Lower lobe of right lung (tissue), 2 donors: ENCODE data around the gene LY6G5C. TPM values are rescaled to one million over a fixed set of nuclear protein-coding genes. Genes with fewer than 3 reads are reported as not detected.
A peak's percentile ranks its signal among the peaks of the same experiment; 100 is the strongest.

ENCODE experiments used
- ATAC-seq, 2 donors: fragments of 200-7000 bp; cut with Tn5 transposase; one replicate each; pipeline ENCODE4 v1.9.1; 2020 to 2022; ENCODE audit warnings: mild to moderate bottlenecking in 2 of 2, moderate library complexity in 2 of 2
- DNase-seq: peaks from one replicate; pipeline ENCODE4 v3.0.0-alpha.2; 2020
- H3K27ac ChIP-seq: fragments of 200-600 bp; one replicate; pipeline ENCODE4 v1.8.0; 2022
- H3K27me3 ChIP-seq: fragments of 200-600 bp; one replicate; pipeline ENCODE4 v1.8.0; 2022; ENCODE audit warnings: low read depth
- H3K36me3 ChIP-seq: fragments of 200-600 bp; one replicate; pipeline ENCODE4 v1.8.0; 2022; ENCODE audit warnings: mild to moderate bottlenecking
- H3K4me1 ChIP-seq: fragments of 200-600 bp; one replicate; pipeline ENCODE4 v1.8.0; 2022
- H3K4me3 ChIP-seq: fragments of 200-600 bp; one replicate; pipeline ENCODE4 v1.8.0; 2022; ENCODE audit warnings: mild to moderate bottlenecking
- H3K9me3 ChIP-seq: fragments of 200-600 bp; one replicate; pipeline ENCODE4 v1.8.0; 2022
- CTCF ChIP-seq: fragments of 200-600 bp; IDR thresholded peaks from one replicate; pipeline ENCODE4 v1.8.0; 2022; ENCODE audit warnings: antibody characterized with exemption, mild to moderate bottlenecking
- intact Hi-C: fragments of 100-400 bp; cut with DNase I; formaldehyde crosslinking; loops from one replicate; pipeline ENCODE4 v1.11.0; 2022
- total RNA-seq: library from RNA; stranded (reverse); fragmentation: NEBNext Ultra II Directional; extraction: Animal tissue kit (Norgen Biotek cat#: 25700); gene quantifications from one replicate; pipeline ENCODE4 v1.2.1, GENCODE V29; 2021
- donor health status: DM: no; HTN: yes; CAD: no; lungs with severe emphysema.

LY6G5C gene
- total RNA-seq, 1 donor from 2014 or later: 2.9 TPM

- Histone ChIP-seq H3K36me3 (peaks cover 45% of the 10 kb centered on the region), H3K27ac (peak overlapping the region; percentile 91), H3K4me1 (peaks cover 59% of the 10 kb centered on the region), H3K27me3 (no peaks in the 10 kb centered on the region), H3K4me3 (peak overlapping the region; percentile 78), H3K9me3 (no peaks in the 10 kb centered on the region)
- no peak for DNase-seq
- no peak for TF ChIP-seq CTCF
- ATAC-seq: no peak
- intact Hi-C loops: no loop called here
Measured at GRCh38 chr6:31663961-31664789, 16.7 kb downstream of the LY6G5C start.

- peaks cover 36% of the 10 kb centered on the region for H3K36me3 ChIP-seq
- TF ChIP-seq CTCF: no peak
Measured at GRCh38 chr6:31663126-31663960, 17.5 kb downstream of the LY6G5C start.

GRCh38 chr6:31662124-31662723 lies 18.6 kb downstream of the LY6G5C start:
- ATAC-seq (no peak), DNase-seq (no peak)
- H3K27me3 ChIP-seq: no peaks in the 10 kb centered on the region
- TF ChIP-seq CTCF: no peak
- H3K4me3 ChIP-seq: no peak overlapping the region
- intact Hi-C loops: no loop called here
- peaks cover 66% of the 10 kb centered on the region for H3K4me1 ChIP-seq
- H3K27ac ChIP-seq: no peak overlapping the region
- no peaks in the 10 kb centered on the region for H3K9me3 ChIP-seq
- peaks cover 34% of the 10 kb centered on the region for H3K36me3 ChIP-seq

More at GRCh38 chr6:31663126-31663960, 17.5 kb downstream of the LY6G5C start:
- peak overlapping the region; percentile 91 for H3K27ac ChIP-seq
- no peaks in the 10 kb centered on the region for H3K27me3 ChIP-seq
- no peaks in the 10 kb centered on the region for H3K9me3 ChIP-seq
- peak overlapping the region; percentile 78 for H3K4me3 ChIP-seq
- intact Hi-C loops: no loop called here
- peaks cover 66% of the 10 kb centered on the region for H3K4me1 ChIP-seq
- ATAC-seq: no peak
- no peak for DNase-seq

GRCh38 chr6:31661262-31662123 lies 19.4 kb downstream of the LY6G5C start:
- DNase-seq: no peak
- H3K36me3 ChIP-seq: peaks cover 36% of the 10 kb centered on the region
- H3K4me1 ChIP-seq: peaks cover 61% of the 10 kb centered on the region
- TF ChIP-seq CTCF: no peak
- no peaks in the 10 kb centered on the region for H3K27me3 ChIP-seq
- no peaks in the 10 kb centered on the region for H3K9me3 ChIP-seq
- intact Hi-C loops: no loop called here
- no peak for ATAC-seq
- peak overlapping the region; percentile 90 for H3K27ac ChIP-seq
- peak overlapping the region; percentile 96 for H3K4me3 ChIP-seq
